Measurements from ENCODE around the gene MAT2B.
"Not testable (repeated sequence)": the region's sequence is repeated elsewhere in the genome, so short reads cannot be mapped to it uniquely, and the experiment has no call there.

Gene MAT2B

GRCh38 chr5:163533223-163533622 lies 27.8 kb downstream of the MAT2B start:
- H3K4me3 ChIP-seq (replicated peaks; ENCODE audit: low read depth, low read length): no peak overlapping the region
- TF ChIP-seq CTCF (IDR thresholded peaks at IDR 0.05; ENCODE audit: low read depth, low read length, missing control alignments): no peak
- DNase-seq (ENCODE audit: extremely low read depth, low read depth): no peak

- TF ChIP-seq CTCF (IDR thresholded peaks at IDR 0.05; ENCODE audit: low read depth, low read length, missing control alignments): no peak
- H3K4me3 ChIP-seq (replicated peaks; ENCODE audit: low read depth, low read length): no peak overlapping the region
These were observed 29.2 kb downstream of the MAT2B start for GRCh38 chr5:163534492-163535094.

GRCh38 chr5:163535290-163535689 lies 29.9 kb downstream of the MAT2B start:
- TF ChIP-seq CTCF (IDR thresholded peaks at IDR 0.05; ENCODE audit: low read depth, low read length, missing control alignments): no peak

More at GRCh38 chr5:163534492-163535094, 29.2 kb downstream of the MAT2B start:
- DNase-seq (ENCODE audit: extremely low read depth, low read depth): no peak

GRCh38 chr5:163536442-163536841 lies 31.0 kb downstream of the MAT2B start:
- not testable (repeated sequence) for H3K4me3 ChIP-seq (replicated peaks; ENCODE audit: low read depth, low read length); DNase-seq (ENCODE audit: extremely low read depth, low read depth)

More at GRCh38 chr5:163535290-163535689, 29.9 kb downstream of the MAT2B start:
- no peak for DNase-seq (ENCODE audit: extremely low read depth, low read depth)
- no peak overlapping the region for H3K4me3 ChIP-seq (replicated peaks; ENCODE audit: low read depth, low read length)

GRCh38 chr5:163540696-163541095 lies 35.3 kb downstream of the MAT2B start:
- H3K4me3 ChIP-seq (replicated peaks; ENCODE audit: low read depth, low read length): no peak overlapping the region
- TF ChIP-seq CTCF (IDR thresholded peaks at IDR 0.05; ENCODE audit: low read depth, low read length, missing control alignments): no peak
- DNase-seq (ENCODE audit: extremely low read depth, low read depth): no peak

GRCh38 chr5:163542771-163543170 lies 37.4 kb downstream of the MAT2B start:
- DNase-seq (ENCODE audit: extremely low read depth, low read depth): no peak
- TF ChIP-seq CTCF (IDR thresholded peaks at IDR 0.05; ENCODE audit: low read depth, low read length, missing control alignments): no peak
- no peak overlapping the region for H3K4me3 ChIP-seq (replicated peaks; ENCODE audit: low read depth, low read length)

- H3K4me3 ChIP-seq (replicated peaks; ENCODE audit: low read depth, low read length): no peak overlapping the region
- TF ChIP-seq CTCF (IDR thresholded peaks at IDR 0.05; ENCODE audit: low read depth, low read length, missing control alignments): no peak
- DNase-seq (ENCODE audit: extremely low read depth, low read depth): no peak
These were observed 38.6 kb downstream of the MAT2B start for GRCh38 chr5:163544041-163544440.

All from HFF-Myc (cell line).